Smooth muscle cell of the brain vasculature (primary cell): Measurements from ENCODE around the gene BOLA3.
A peak's percentile ranks its signal among the peaks of the same experiment; 100 is the strongest.
"Not testable (repeated sequence)": the region's sequence is repeated elsewhere in the genome, so short reads cannot be mapped to it uniquely, and the experiment has no call there.

Source experiments
- DNase-seq: peaks from one replicate; pipeline ENCODE4 v3.0.0-alpha.2; 2012; ENCODE audit warnings: low read depth, low spot score

The BOLA3 gene

DNA sequence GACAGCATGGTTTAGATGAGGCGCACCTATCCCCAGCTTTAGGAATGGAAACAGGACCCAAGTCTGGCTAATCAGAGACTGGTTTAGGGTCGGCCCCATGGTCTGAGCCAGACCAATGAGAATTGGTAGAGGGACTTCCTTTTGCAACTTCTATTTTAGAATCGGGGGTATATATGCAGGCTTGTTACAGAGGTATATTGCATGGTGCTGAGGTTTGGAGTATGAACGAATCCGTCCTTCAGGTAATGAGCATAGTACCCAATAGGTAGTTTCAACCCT lies 1.5 kb upstream of the BOLA3 start:
- DNase-seq, result no peak

DNA sequence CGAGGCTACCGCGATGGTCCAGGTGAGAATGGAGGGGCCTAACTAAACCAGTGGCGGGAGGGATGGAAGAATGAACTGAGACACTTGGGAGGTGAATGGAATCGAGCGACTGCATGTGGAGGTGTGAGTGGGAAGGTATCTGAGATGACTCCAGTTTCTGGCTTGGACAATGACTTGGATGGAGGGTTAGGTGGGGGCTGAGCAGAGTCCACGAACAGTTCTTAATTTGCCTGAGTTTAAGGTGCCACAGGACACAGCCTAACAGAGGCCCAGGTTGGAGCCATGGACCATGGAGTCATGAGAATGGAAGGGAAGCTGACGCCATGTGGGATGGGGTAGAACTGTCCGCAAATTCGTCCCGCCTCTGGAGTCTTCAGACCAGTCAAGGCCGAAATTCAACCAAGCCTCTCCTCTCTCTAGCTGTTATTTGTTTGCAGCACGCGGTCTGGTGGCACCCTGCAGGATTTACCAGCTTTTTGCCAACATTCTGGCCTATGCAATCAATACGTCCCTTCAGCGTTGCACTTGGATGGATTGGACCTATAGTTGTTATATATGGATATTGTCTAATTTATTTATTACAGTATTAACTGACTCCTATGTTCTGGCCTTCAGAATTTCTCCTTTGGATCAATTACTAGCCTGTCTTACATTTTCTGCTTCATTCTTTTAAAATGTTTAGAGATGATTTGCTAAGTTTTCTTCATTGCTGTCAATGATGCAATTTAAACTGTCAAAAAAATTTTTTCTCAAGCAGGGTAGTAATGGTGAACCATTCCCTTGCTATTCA lies 940 bp upstream of the BOLA3 start:
- no peak for DNase-seq

GRCh38 chr2:74146929-74147726 lies 584 bp downstream of the BOLA3 start:
- DNase-seq, result no peak

GRCh38 chr2:74142340-74142739 lies 5.4 kb downstream of the BOLA3 start:
- DNase-seq, result no peak

DNA sequence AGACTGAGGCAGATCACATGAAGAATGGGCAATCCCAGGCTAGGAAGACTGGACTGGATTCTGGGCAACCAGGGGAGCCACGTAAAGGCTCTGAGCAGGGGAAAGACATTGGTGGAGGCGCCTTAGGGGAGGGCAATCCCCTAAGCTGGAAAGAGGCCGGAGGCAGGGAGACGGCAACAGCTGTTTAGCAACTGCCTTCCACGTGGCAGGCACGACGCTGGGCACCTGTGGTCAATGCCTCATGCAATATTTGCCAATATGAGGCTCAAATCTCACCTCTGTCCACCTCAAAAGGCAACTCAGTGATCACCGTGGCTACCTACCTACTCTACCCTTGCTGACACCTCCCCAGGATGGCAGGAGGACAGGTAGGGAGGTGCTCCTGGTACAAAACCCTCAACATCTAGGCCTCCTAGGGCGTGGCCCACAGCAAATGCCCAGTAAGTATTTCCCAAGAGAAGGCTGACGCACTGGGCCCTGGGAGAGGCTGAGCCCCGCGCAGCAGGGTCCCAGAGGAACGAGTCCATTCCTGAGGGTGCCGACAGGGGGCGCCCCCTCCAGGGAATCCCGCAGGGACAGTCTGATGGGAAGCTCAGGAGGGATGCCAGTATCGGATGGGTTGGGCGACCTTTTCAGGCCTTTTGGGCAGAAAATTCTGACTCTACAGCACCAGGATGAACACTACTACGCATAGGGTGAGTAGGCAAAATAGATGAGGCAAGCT lies 8.9 kb downstream of the BOLA3 start:
- no peak for DNase-seq

- no peak for DNase-seq
Measured at GRCh38 chr2:74137651-74138599, 9.8 kb downstream of the BOLA3 start.

DNA sequence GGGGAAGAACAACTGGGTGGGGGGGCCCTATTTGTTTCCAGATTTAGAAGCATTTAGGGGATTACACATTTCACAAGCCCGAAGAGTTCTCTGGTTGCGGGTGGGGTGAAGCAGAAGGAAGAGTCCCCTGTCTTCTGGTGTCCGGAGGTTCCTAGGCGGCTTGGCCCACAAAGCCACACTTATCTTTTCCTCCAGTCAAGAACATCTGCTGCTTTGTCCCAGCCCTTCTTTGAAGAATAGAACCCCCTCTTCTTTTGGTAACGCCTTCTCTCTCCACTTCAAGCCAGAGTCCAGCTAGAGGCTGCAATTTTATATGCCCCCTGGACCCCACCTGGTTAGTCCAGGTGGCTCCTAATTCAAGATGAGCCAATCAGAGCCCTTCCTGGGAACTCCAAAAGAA lies 15.8 kb downstream of the BOLA3 start:
- DNase-seq, result no peak

DNA sequence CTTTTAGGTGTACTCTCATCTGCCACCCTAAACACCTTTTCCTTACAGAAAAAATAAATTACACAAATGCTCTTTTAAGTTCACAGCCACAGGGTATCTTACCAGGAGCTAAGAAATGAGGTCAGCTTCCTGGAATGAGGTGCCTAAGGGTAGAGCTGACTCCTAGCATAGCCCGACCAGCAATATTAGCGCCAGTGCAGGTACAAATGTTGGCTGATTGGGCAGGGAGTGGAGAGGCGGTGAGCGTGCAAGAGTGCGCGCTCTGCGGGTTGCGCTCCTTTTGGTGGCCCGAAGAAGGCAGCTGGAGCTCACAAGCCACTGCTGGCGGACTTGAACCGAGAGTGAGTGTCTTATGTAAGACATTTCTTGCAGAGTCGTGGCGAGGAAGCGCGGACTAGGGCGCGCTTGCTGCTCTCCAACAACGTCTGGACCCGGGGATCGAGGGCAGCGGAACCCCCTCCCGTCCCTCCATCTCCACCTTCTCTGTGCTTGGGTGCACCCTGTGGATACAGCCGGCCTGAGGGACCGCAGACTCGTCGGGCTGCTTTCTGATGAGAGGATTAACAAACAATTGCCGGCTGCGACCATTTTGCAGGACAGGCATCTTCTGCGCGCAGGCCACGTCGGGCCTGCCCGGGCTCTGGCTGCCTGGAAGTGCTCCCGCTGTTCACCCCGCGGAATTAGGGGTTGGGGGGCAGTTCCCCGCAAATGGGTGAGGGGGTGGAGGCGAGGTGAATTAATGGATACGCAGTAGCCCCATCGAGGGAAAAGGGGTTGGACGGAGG lies 17.3 kb downstream of the BOLA3 start:
- DNase-seq, result no peak

DNA sequence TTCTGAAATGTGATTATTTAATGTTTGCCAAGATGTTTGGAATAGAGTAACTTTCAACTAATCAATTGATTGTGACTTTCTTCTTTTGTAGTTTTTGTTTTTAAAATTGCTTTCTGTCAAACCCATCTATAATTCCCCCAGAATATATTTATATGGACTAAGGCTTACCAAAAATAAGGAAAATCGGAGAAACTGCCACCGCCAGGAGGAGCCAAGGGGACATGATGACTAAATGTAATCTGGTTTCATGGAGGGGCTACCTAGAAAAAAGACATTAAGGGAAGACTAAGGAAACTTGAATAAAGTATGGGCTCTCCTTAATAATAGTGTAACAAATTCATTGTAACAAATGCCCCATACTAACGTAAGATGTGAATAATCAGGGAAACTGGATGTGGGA lies 19.5 kb downstream of the BOLA3 start:
- no peak for DNase-seq

DNA sequence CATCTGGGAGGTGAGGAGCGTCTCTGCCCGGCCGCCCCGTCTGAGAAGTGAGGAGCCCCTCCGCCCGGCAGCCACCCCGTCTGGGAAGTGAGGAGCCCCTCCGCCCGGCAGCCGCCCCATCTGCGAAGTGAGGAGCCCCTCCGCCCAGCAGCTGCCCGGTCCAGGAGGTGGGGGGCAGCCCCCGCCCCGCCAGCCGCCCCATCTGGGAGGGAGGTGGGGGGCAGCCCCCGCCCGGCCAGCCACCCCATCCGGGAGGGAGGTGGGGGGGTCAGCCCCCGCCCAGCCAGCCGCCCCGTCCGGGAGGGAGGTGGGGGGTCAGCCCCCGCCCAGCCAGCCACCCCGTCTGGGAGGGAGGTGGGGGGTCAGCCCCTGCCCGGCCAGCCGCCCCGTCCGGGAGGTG lies 23.8 kb downstream of the BOLA3 start:
- not testable (repeated sequence) for DNase-seq

DNA sequence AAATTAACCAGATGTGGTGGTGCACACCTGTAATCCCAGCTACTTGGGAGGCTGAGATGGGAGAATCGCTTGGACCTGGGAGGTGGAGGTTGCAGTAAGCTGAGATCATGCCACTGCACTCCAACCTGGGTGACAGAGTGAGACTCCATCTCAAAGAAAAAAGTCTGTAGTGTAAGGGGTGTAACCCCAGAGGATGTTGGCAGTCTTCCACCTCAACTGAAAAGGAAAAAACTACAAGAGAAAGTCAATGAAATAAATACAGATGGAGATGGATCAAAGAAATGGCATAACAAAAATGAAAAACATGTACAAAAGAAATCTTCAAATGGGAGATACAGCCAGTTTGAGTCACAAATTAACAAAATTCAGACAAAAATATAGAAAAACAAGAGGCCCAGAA lies 25.9 kb downstream of the BOLA3 start:
- not testable (repeated sequence) for DNase-seq

DNA sequence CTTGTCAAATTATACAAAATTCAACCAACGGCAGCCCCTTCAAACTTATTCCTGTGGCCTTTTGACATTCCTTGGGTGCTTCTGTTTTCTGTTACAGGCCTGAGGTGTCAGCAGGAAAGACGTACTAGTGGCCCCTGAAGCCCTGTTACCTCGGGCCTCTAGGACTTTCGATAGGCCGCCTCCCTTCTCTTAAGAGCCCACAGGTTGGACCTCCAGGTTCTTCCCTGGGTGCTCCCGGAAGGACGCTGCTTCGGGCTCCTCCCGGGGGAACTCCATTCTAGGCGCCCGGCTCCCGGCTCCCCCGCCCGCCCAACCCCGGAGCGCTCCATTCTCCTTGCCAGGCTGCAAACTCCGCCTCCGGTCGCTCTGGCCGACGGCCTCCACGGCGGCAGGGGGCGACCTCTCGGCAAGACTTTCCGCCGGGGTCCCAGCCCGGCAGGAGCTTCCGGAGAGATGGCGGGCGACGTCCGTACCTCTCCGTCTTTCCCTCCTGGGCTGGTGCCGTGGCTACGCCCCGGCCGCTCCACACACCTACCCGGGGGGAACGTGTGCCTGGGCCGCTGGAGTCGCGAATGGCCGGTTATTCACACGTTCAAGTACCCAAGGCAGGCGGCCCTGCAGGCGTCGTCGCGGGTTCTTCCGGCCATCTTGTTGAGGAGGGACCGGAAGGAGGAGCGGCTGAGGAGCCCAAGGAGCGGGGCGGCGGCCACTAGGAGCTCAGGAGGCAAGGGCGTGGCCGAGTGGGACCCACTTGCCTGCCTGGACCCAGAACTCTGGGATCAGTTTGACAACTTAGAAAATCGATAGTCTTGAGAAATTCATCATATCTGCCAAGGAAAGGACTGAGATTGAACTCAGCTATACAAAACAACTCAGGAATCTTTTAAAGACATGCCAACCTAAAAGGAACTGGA lies 27.5 kb downstream of the BOLA3 start:
- DNase-seq, result peak; percentile 44

DNA sequence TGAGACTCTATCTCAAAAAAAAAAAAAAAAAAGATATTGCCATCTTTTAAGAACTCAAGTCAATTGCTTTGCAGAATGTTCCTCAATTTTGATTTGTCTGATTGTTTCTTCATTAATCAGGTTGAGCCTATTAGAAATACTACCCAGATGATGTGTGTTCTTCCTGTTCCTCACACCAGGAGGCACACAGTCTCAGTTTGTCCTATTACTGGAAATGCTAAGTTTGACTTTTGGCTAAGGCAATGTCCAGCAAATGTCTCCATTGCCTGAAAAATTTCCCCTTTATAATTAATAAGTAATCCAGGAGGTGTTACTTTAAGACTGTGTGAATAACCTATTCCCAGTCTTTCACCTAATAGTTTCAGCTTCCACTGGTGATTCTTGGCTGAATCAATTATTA lies 28.4 kb downstream of the BOLA3 start:
- no peak for DNase-seq

GRCh38 chr2:74111380-74111779 lies 36.3 kb downstream of the BOLA3 start:
- DNase-seq, result no peak

DNA sequence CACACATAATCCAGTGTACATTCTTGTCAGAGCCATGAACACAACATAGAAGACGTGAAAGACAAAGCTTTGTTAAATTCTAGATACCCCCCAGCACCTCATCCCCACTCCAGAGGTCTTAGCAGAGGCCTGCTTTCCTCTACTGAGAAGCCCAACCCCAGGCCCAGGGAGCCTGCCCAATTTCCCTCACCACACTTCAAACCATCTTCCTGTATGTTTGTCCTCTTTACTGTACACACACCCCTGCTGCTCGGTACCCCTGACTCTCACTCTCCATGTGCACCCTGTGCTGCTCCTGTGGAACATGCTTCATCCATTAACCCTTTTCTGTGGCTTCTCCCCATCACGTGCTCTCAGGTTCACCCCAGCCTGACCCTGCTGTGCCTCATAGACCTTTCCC lies 37.2 kb downstream of the BOLA3 start:
- DNase-seq, result no peak

DNA sequence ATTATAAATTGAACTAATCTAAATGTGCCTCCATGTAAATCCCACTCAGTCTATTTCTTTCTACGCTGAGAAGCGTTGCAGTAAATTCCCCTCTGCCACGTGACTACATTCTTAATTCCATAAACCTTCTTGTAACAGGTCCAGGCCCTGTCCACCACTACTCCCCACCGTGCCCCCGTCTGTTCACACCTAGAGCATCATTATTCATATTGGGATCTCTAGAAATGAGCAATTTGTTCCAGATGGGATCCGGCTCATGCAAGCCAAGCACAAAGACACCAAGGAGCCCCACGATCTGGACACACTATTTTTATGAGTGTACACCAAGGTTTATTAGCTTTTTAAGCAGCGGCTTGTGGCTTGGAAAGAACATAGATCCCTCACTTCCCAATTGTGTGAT lies 38.2 kb downstream of the BOLA3 start:
- no peak for DNase-seq

- no peak for DNase-seq
Measured at GRCh38 chr2:74107071-74107470, 40.6 kb downstream of the BOLA3 start.

- DNase-seq, result no peak
Measured at GRCh38 chr2:74105413-74105812, 42.3 kb downstream of the BOLA3 start.

- DNase-seq, result no peak
Measured at GRCh38 chr2:74104839-74105238, 42.9 kb downstream of the BOLA3 start.

DNA sequence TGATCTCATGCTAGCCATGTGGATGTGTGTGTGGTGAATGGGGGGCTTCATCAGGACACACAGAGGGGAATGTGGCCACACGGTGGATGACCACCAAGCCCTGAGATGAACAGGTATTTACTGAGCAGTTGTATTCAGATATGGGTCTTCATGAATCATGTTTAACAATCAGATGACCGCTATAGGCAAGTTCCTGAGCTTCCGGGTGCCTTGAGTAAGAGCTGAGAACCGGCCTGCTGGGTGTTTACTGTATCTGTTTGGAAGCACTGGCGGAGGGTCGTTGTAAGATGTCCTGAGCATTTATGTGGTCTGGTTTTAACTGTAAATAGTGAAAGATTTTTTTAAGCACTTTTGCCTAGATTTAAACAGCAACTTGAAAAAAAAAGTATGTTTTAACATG lies 43.9 kb downstream of the BOLA3 start:
- DNase-seq, result no peak
